HG02642 (cell line): ENCODE data around the gene LGALS1.
"Not testable (repeated sequence)": the region's sequence is repeated elsewhere in the genome, so short reads cannot be mapped to it uniquely, and the experiment has no call there.

Source experiments
- ATAC-seq: cut with Tn5 transposase; IDR thresholded peaks from one replicate; pipeline ENCODE4 v1.9.1; 2021; ENCODE audit warnings: mild to moderate bottlenecking; ENCODE audit not compliant: unreplicated experiment, poor library complexity

The LGALS1 gene

GRCh38 chr22:37638391-37639069, 36.9 kb upstream of the LGALS1 start:
- ATAC-seq = no peak

DNA sequence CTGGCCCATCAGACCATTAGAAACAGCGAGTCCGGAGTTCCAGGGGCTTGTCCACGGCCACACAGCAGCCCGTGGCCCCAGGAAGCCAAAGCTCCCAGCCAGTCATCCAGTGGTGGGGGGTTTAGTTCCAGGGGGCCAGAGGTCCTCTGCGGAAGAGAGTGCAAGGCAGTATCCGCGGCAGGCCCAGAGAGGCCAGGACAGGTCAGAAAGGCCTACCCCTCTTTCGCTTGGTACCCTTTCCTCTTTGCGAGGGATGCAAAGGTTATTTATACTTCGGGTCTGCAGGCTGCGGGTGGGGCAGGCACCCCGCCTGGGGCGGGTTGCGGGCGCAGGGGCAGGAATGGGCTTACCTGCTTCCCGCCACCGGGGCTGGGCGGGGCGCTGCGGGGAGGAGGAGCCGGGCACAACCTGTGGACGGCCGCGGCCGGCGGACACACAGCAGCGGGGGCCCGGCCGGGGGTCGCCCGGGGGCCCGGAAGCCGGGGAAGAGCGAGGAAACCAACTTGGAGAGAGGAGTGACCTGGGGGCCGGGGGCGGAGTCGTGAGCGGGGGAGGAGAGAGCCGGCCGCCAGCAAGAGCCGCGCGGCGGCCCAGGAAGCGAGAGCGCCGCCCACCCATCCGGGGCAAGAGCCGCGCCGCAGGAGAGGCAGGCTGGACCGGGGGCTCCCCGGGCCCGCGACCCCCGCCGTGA, 36.2 kb upstream of the LGALS1 start, which contains the start of gene SH3BP1:
TSS of gene SH3BP1 (plus strand) at position 600 of the 691 bp plus-strand sequence. CDS start 119 bp downstream, outside the sequence.
- no peak for ATAC-seq

DNA sequence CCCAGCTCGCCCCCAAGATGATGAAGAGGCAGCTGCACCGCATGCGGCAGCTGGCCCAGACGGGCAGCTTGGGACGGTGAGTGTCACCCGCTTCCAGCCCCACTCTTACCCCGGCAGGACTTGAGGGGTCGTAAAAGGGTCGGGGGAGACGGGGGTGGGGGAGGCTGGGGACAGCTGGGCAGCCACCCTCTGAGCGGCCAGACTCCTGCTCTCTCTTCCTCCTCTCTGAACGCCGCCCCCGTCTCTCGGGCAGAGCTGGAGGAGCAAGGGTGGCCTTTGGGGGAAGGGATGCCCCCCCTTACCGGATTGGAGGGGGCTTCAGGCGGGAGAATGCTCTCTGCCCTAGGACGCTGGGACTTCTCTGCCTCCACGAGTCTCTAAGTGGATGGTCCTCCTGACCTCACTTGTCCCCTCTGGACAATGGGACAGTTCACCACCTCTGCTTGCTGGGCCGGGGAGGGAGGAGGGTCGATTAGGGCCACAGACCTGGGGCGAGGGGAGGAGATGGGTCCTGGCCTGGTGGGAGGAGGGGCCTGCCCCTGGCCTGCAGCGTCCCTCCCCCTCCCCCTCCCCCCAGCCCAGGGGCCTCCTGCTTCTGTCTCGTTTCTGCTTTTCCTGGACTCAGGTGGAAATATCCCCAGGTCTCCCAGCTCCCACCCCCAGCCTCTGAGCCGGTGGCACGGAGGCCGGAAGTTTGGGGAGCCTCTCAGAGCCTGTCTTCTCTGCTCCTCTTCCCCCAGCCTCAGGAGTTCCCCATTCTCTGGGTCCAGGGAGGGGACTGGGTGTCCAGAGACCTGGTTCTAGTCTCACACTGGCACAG, 35.5 kb upstream of the LGALS1 start:
- no peak for ATAC-seq

- ATAC-seq = no peak
These were observed 34.6 kb upstream of the LGALS1 start for GRCh38 chr22:37640591-37641560.

GRCh38 chr22:37641561-37641949, 33.9 kb upstream of the LGALS1 start:
- ATAC-seq = no peak

GRCh38 chr22:37643225-37643847, 32.1 kb upstream of the LGALS1 start:
- peak; percentile 53 for ATAC-seq

DNA sequence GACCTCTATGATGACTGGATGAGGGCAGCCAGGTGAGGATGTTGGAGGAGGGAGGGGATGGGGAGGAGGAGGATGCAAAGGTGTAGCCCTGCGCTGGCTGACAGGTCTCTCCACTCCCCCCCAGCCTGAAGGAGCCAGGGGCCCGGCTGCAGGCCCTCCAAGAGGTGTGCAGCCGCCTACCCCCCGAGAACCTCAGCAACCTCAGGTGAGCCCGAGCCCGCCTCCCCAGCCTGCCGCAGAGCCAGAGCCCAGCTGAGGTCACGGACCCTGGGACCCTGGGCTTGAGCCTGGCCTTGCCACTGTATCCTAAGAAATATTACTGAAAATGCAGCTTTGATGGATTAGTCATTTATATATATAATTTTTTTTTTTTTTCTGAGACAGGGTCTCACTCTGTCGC, 28.1 kb upstream of the LGALS1 start:
- no peak for ATAC-seq

GRCh38 chr22:37647928-37648327, 27.5 kb upstream of the LGALS1 start:
- ATAC-seq = no peak

DNA sequence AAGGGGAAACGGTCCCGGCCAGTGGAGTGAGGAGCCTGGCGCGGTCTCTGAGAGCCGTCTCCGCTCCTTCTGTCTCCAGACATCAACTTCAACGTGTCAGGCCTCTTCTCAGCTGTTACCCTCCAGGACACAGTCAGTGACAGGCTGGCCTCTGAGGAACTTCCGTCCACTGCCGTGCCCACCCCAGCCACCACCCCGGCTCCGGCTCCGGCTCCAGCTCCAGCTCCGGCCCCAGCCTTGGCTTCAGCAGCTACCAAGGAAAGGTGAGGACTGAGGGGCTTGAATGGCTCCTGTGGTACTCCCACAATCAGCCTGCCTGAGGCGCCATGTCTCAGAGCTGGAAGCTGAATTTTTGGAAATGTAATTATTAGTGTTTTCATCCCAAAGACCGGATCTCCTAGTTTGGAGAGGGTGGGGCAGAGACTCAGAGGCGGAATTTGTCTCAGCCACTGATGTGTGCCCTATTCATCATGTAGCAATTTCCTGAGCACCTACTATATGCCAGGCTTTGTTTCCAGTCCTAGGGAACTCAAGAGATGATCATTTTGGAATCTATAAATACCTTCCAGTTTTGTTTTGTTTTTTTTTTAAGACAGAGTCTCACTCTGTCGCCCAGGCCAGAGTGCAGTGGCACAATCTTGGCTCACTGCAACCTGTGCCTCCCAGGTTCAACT, 24.8 kb upstream of the LGALS1 start:
- no peak for ATAC-seq

GRCh38 chr22:37654563-37655251, 20.7 kb upstream of the LGALS1 start:
- ATAC-seq = no peak

GRCh38 chr22:37655252-37655563, 20.2 kb upstream of the LGALS1 start:
- no peak for ATAC-seq

GRCh38 chr22:37656583-37656982, 18.9 kb upstream of the LGALS1 start:
- ATAC-seq = not testable (repeated sequence)

- no peak for ATAC-seq
These were observed 17.8 kb upstream of the LGALS1 start for GRCh38 chr22:37657590-37658132.

DNA sequence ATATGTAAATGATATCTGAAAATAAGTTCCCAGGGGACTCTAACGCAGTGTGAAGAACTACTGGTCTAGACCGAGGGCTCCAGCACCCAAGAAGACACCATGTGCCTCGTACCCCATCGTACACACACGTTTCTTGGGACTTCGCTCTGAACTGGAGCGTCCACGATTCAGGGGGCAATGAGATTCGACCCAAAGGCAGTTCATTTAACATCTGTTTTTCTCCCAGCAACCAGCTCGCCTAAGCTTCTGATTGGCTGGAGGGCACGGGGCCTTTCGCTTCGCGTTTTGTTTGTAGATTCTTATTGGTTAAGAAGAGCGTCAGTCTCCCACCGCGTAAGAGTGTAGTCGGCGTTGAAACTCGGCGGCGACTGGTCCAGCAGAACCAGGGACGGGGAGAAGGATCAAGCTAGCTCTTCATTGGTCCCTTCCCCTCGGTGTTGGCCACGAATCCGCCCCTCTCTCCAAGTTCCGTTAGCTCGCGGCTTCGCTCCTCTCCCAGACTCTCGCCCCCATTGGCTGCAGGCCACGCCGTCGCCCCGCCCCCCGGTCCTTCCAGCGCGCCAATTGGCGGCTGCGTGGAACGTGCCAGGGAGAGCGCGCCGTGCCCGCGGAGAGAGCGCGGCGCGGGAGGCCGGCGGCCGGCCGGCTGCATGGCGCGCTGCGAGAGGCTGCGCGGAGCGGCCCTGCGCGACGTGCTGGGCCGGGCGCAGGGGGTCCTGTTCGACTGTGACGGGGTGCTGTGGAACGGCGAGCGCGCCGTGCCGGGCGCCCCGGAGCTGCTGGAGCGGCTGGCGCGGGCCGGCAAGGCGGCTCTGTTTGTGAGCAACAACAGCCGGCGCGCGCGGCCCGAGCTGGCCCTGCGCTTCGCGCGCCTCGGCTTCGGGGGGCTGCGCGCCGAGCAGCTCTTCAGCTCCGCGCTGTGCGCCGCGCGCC, 17.0 kb upstream of the LGALS1 start, which contains the start of gene PDXP:
TSS of gene PDXP (plus strand) at position 591 of the 933 bp plus-strand sequence. CDS start at position 651, 60 bp downstream.
- peak; percentile 82 for ATAC-seq

- ATAC-seq = peak; percentile 23
These were observed 16.2 kb upstream of the LGALS1 start for GRCh38 chr22:37659066-37659896.
